ENCODE measurements around the gene EYA2.

GRCh38 chr20:46999801-47000465, 105.3 kb downstream of the EYA2 start:
- TF ChIP-seq CTCF (conservative IDR thresholded peaks at IDR 0.05; ENCODE audit: low read depth, low read length) (no peak), EZH2 (IDR thresholded peaks at IDR 0.05; ENCODE audit: borderline replicate concordance, low read depth, low read length, poor library complexity, severe bottlenecking) (no peak)

All from A673 (cell line).